NCI-H345 treated with DMSO at 0.1 percent for 48 hours (cell line): ENCODE measurements around the gene FRMPD4.

Experiments used
- DNase-seq: peaks from one replicate; lab custom pipeline; 2025; ENCODE audit not compliant: unreplicated experiment; lab: John Stamatoyannopoulos, UW

FRMPD4 gene

DNA sequence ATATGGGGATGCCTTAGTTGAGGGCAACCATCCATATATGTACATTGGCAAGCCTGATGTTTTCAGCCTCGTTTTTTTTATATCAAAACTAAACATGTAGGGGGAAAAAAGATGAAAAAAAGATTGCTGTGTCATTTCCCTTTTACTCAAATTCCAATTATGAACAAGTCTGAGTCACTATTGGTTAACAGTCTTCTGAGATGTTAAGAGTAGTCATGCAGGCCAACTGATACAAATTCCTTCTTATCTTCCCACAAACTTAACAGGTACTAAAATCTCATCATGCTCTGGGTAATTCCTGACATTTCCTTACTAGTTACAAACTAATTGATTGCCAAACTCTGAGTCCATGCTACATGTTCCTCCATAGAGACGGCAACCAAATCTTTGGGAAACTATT is 222.1 kb downstream of the FRMPD4 start:
- no peak for DNase-seq

DNA sequence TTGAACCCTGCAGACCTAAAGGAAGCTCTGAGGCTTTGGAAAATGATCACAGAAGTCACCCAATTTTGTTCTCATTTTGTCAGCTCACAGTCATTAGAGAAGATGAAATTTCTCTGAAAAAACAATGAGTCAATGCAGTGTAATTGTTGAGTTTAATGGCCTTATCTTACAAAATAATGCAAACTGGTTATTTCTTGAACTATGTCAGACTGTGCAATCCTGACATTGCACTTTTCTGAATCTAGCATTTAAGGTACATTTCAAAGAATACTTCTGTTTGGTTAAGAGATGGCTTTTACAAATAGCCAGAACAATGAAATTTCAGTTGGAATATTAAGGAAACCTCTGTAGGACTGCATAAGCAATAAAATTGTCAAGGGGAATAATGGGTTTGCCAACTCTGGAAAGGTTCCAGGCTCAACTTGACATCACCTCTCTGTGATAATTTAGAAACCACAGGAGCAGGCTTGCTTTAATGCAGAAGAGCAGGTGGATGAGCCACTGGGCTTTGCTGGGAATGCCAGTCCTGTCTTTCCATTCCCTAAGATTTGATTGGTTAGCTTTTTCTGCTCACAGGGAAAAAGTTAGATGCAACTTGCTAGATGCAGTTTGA is 222.8 kb downstream of the FRMPD4 start:
- DNase-seq, result no peak

GRCh38 chrX:12363216-12363615 is 224.9 kb downstream of the FRMPD4 start:
- DNase-seq, result no peak

- no peak for DNase-seq
Observed at GRCh38 chrX:12366440-12366839, 228.2 kb downstream of the FRMPD4 start.

- no peak for DNase-seq
Observed at GRCh38 chrX:12367254-12367653, 229.0 kb downstream of the FRMPD4 start.

DNA sequence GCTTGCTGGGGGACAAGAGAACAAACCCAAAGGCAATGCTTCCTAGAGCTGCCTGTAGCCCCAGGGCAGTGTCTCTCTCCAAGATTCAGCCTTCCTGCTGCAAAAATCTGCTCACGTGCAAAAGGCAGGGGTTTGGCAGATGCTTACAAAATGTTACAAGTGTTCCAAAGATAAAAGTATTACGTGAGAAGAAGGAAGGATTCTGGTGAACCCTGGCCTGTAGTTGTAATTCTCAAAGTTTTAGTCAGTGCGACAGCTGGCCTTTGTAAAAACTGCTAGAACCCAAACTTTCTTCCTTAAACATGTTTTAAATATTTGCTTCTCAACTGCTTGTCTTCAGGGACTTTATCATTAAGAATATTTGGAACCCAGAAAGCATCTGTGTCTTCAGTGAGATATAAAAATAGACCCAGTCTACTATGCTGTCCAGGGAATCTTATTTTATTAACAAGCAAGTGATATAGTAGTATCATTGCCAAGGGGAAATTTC is 232.3 kb downstream of the FRMPD4 start:
- no peak for DNase-seq

DNA sequence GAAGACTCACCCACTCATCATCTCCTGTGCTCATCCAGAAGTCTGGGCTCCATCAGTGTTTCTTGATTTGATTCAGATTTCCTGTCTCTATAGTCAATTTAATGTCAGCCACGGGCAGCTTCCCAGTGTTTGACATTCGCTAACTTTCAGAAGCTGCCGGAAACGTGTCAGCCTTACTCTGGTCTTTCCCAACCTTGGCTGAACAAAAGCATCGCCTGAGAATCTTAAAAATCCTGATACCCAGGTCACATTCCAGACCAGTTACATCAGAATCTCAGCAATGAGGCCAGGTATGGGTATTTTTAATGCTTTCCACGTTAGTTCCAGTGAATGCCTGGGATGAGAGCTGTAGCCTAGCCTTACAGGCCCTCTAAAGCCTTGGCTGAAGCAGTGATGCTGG is 233.8 kb downstream of the FRMPD4 start:
- no peak for DNase-seq

DNA sequence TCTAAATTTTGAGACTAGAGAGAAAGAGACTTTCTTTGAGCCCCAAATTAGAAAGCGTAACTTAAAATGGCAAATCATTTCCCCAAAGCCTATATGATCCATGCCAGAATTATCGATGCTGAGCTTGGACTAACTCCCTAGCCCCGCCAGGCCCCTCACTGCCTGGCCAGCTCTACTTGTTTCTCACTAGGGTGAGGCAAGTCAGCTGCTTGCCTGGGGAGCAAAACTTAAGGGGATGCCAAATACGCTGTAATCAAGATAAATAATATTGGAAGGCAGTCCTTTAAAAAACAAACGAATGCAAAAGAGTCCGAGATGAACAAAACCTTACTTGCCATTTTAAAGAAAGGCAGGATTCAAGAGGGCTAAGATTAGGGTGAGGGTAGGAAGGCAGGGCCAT is 236.0 kb downstream of the FRMPD4 start:
- no peak for DNase-seq

- peak; percentile 47 for DNase-seq
Observed at GRCh38 chrX:12378253-12378652, 240.0 kb downstream of the FRMPD4 start.

DNA sequence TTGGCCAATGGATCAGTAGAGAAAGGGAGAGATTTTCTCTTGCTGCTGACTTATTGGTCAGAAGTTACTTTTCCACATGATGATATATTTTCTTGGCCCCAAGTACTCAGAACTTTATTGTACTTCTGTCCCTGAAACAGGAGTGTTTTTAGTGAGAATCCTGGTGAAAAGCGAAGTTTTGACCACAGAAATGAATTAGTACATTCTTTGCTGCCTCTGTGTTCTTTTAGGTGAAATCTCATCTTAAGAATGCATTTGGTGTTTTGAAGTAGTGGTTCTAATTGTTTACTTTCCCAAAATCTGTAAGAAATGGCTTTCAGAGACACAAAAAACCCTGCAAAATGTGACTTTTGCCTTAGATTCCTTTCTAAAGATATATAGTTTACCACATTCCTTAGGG is 240.4 kb downstream of the FRMPD4 start:
- no peak for DNase-seq

DNA sequence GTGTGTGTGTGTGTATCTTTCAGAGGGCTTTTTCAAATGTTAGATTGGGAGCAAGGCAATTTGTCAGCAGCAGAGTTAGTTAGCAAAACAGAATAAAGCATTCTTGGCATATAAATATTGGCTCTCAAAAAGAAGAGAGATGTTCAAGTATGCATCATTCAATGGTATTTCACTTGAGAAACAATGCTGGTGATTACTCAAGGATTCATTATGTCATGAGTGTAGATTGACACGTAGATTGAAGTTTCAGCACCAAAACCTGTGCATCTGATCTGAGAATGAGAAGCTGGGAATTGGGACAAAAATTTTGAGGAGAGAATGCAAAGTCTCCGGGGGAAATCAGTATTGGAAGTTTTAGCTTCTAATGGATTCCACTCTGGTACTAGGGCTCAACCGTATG is 241.4 kb downstream of the FRMPD4 start:
- DNase-seq, result no peak

DNA sequence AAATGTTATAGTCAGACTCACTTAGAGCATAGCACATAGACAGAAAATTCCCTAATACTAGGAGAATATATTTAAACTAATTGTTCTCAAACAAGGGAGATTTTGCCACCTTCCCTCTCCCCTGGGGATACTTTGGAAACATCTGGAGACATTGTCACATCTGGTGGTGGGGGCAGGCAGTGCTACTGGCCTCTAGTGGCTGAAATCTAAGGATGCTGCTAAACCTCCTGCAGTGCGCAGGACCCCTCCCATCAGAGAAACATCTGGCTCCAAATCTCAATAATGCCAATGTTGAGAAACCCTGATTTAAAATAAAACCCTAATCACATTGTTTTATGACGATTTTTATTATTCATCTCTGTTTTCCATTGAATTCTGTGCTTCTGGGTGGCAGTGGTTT is 244.9 kb downstream of the FRMPD4 start:
- DNase-seq, result no peak

GRCh38 chrX:12390301-12390700 is 252.0 kb downstream of the FRMPD4 start:
- no peak for DNase-seq

GRCh38 chrX:12396584-12396983 is 258.3 kb downstream of the FRMPD4 start:
- no peak for DNase-seq

DNA sequence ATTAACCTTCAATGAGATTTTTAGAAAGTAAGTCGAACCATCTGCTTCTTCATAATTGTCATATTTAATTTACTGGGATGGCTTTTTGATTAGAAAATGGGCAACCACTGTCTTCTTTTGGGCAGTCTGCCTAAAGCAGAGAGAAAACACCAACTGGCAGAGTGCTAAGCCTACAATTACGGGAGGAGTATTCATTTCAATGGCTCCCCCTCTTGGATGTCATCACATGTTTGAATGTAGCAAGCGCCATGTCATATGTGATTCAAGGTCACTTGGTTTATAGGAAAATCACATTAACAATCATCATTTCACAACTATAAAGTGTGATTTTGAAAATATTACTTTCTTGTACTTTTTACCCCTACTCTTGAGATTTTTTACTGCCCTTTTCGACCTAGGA is 261.9 kb downstream of the FRMPD4 start:
- DNase-seq, result no peak

GRCh38 chrX:12401252-12401651 is 263.0 kb downstream of the FRMPD4 start:
- no peak for DNase-seq

- DNase-seq, result no peak
Observed at GRCh38 chrX:12403474-12404082, 265.3 kb downstream of the FRMPD4 start.

DNA sequence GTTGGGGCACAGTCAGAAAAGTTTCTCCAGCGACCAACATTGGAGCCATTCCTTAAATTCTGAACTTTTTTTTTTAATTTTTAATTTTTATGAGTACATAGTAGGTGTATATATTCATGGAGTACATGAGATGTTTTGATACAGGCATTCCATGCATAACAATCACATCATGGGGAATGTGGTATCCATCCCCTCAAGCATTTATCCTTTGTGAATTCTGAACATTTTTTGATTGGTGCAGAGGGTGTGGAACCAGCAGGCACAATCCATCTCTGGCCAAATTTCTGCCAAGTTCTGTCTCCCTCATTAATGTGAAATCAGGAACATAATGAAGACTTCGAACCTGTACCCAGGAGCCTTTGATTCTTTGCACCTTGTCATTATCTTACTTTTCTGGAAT is 267.0 kb downstream of the FRMPD4 start:
- no peak for DNase-seq

- no peak for DNase-seq
Observed at GRCh38 chrX:12410523-12410922, 272.2 kb downstream of the FRMPD4 start.

GRCh38 chrX:12411831-12412230 is 273.6 kb downstream of the FRMPD4 start:
- DNase-seq, result no peak

DNA sequence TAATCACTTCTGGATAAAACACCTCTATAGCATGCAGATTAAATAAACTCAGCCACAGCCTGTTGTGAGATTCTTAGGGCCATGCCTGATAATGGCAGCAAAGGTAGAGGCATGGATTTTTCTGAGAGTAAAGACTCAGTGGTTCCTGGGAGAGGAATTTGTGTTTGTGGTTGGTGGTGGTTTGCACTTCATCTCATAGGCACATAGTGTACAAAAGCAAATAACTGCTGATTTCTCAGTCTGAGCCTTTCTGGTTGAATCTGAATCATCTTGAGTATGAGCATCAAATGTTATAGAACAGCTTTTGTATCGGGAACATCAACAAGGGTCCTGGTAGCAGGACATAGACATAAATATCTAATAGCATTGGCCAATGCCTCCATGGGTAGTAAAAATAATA is 274.3 kb downstream of the FRMPD4 start:
- DNase-seq, result no peak

DNA sequence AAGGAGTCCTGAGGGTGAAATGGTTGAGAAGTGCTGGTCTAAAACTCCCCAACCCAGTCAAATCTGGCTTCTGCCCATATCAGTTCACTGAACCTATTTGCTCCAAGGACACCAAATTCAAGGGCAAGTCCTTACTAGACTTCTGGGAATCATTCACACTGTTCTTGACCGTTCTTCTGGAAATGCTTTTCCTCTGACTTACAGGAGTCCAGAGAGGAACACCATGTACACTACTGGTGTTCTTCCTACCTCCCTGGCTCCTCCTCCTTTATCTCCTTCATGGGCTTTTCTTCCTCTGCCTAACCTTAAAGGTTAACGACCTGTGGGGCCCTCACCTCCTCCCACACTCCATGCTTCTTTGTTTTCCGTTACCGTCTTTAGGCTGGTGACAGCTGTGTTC is 281.3 kb downstream of the FRMPD4 start:
- DNase-seq, result no peak

DNA sequence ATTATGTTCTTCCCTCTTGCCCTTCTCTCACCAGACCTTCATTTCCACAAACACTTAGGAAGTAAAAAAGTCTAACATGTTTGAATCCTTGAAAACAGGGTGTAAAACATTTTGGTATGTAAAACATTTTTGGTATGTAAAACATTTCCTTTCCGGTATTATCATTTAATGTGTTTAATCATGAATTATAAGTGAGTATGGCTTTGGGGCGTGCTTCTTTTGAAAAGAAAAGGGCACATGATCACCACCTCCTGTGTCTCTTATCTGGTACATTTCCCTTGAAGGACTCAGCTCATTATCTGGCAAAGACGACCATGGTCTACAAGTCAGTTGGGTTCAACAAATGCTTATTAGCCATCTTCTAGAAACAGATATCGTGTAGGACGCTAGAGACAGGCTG is 283.6 kb downstream of the FRMPD4 start:
- DNase-seq, result no peak
